Activated CD8-positive, alpha-beta T cell treated with anti-CD3 and anti-CD28 coated beads for 36 hours (primary cell): ENCODE measurements around the gene TMEM82. TPM values are rescaled to one million over a fixed set of nuclear protein-coding genes. Genes with fewer than 3 reads are reported as not detected.
A peak's percentile ranks its signal among the peaks of the same experiment; 100 is the strongest.

ENCODE experiments used
- ATAC-seq: fragments of 200-7000 bp; cut with Tn5 transposase; one replicate; pipeline ENCODE4 v1.10.0; 2021; ENCODE audit warnings: mild to moderate bottlenecking, moderate library complexity
- CTCF ChIA-PET: fragments of 350-600 bp; sonication (Branson Sonifier 250); formaldehyde crosslinking; loops from one replicate; lab custom pipeline; 2021; ENCODE audit warnings: antibody characterized with exemption; lab: Charles Lee
- POLR2A ChIA-PET: fragments of 350-600 bp; sonication (Branson Sonifier 250); formaldehyde crosslinking; loops from one replicate; lab custom pipeline; 2021; ENCODE audit warnings: antibody characterized with exemption; lab: Charles Lee
- DNase-seq: peaks from one replicate; pipeline ENCODE4 v3.0.0-alpha.2; 2020
- H3K27ac Mint-ChIP-seq: one replicate; pipeline ENCODE4 v1.8.0; 2021; ENCODE audit warnings: mild to moderate bottlenecking, mixed read lengths
- H3K27me3 Mint-ChIP-seq: one replicate; pipeline ENCODE4 v1.8.0; 2021; ENCODE audit warnings: mixed read lengths
- H3K36me3 Mint-ChIP-seq: one replicate; pipeline ENCODE4 v1.8.0; 2021; ENCODE audit warnings: low read depth, mixed read lengths
- H3K4me1 Mint-ChIP-seq: one replicate; pipeline ENCODE4 v1.8.0; 2021; ENCODE audit warnings: low read depth, mixed read lengths
- H3K4me3 Mint-ChIP-seq: one replicate; pipeline ENCODE4 v1.8.0; 2021; ENCODE audit warnings: mild to moderate bottlenecking, moderate library complexity, mixed read lengths
- H3K9me3 Mint-ChIP-seq: one replicate; pipeline ENCODE4 v1.8.0; 2021; ENCODE audit warnings: mixed read lengths
- CTCF ChIP-seq: fragments of 200-600 bp; IDR thresholded peaks from one replicate; pipeline ENCODE4 v1.8.0; 2022; ENCODE audit warnings: antibody characterized with exemption, mild to moderate bottlenecking
- intact Hi-C: fragments of 100-400 bp; cut with micrococcal nuclease; formaldehyde crosslinking; loops from one replicate; pipeline ENCODE4 v1.10.0; 2022
- total RNA-seq, 2 experiments: library from RNA; stranded (reverse); gene quantifications; one replicate each; pipeline ENCODE4 v1.2.3, GENCODE V29; 2021

The TMEM82 gene
- total RNA-seq, 2 experiments from 2014 or later: not detected

- Mint-ChIP-seq H3K36me3 (no peaks in the 10 kb centered on the region), H3K4me1 (peaks cover 6% of the 10 kb centered on the region), H3K9me3 (no peaks in the 10 kb centered on the region), H3K27me3 (no peaks in the 10 kb centered on the region), H3K4me3 (no peak overlapping the region), H3K27ac (no peak overlapping the region)
- DNase-seq (no peak), ATAC-seq (no peak)
- intact Hi-C loops: no loop called here
- ChIA-PET CTCF (interaction anchor here (1.6 kb wide), 1 partner anchor 52 kb away, joined by 4 read pairs; no protein-coding TSS in a partner anchor), POLR2A (interaction anchor here (0.6 kb wide), 1 partner anchor 140 kb away, joined by 3 read pairs; no protein-coding TSS in a partner anchor)
- TF ChIP-seq CTCF: no peak
Measured at GRCh38 chr1:15739259-15739658, 3.0 kb upstream of the TMEM82 start.

- Mint-ChIP-seq H3K27me3 (no peaks in the 10 kb centered on the region), H3K4me3 (no peak overlapping the region), H3K27ac (no peak overlapping the region), H3K4me1 (peaks cover 6% of the 10 kb centered on the region), H3K36me3 (no peaks in the 10 kb centered on the region), H3K9me3 (no peaks in the 10 kb centered on the region)
- intact Hi-C loops: loop anchor here (10.0 kb wide), 1 partner anchor 145 kb away; no protein-coding TSS in a partner anchor
- DNase-seq (peak; percentile 9), ATAC-seq (no peak)
- POLR2A ChIA-PET: no interaction called here
- CTCF ChIA-PET: interaction anchor here (0.8 to 2.0 kb wide), 3 partner anchors 9 to 52 kb away, joined by 3 to 5 read pairs (median 4); no protein-coding TSS in a partner anchor
- TF ChIP-seq CTCF: no peak
Measured at GRCh38 chr1:15739745-15740144, 2.6 kb upstream of the TMEM82 start.

- H3K9me3 Mint-ChIP-seq: no peaks in the 10 kb centered on the region
- H3K27me3 Mint-ChIP-seq: no peaks in the 10 kb centered on the region
- intact Hi-C loops: loop anchor here (10.0 kb wide), 1 partner anchor 146 kb away; no protein-coding TSS in a partner anchor
- ChIA-PET CTCF (interaction anchor here (0.6 to 2.0 kb wide), 13 partner anchors 11 to 214 kb away, joined by 3 to 8 read pairs (median 3); partner anchors contain the start of gene DNAJC16), POLR2A (no interaction called here)
- peak; percentile 84 for DNase-seq
- H3K4me3 Mint-ChIP-seq: no peak overlapping the region
- no peaks in the 10 kb centered on the region for H3K36me3 Mint-ChIP-seq
- H3K4me1 Mint-ChIP-seq: peaks cover 6% of the 10 kb centered on the region
- peak; percentile 88 for TF ChIP-seq CTCF
- no peak overlapping the region for H3K27ac Mint-ChIP-seq
- ATAC-seq: peak; percentile 97
Measured at GRCh38 chr1:15740924-15741850, 1.1 kb upstream of the TMEM82 start.

GRCh38 chr1:15744122-15744679, 1.9 kb downstream of the TMEM82 start:
- no peaks in the 10 kb centered on the region for H3K36me3 Mint-ChIP-seq
- peaks cover 6% of the 10 kb centered on the region for H3K4me1 Mint-ChIP-seq
- no peak overlapping the region for H3K27ac Mint-ChIP-seq
- ATAC-seq: no peak
- ChIA-PET POLR2A (no interaction called here), CTCF (no interaction called here)
- no peaks in the 10 kb centered on the region for H3K9me3 Mint-ChIP-seq
- DNase-seq: no peak
- intact Hi-C loops: loop anchor here (10.0 kb wide), 1 partner anchor 149 kb away; no protein-coding TSS in a partner anchor
- H3K4me3 Mint-ChIP-seq: no peak overlapping the region
- no peaks in the 10 kb centered on the region for H3K27me3 Mint-ChIP-seq
- TF ChIP-seq CTCF: no peak
